GM03348 (cell line): Measurements from ENCODE around the gene DBH.
"Not testable (repeated sequence)": the region's sequence is repeated elsewhere in the genome, so short reads cannot be mapped to it uniquely, and the experiment has no call there.

Experiments used
- DNase-seq: peaks from one replicate; pipeline ENCODE4 v3.0.0; 2012; ENCODE audit warnings: low spot score

Gene DBH

GRCh38 chr9:133666845-133667244 lies 30.7 kb downstream of the DBH start:
- DNase-seq = no peak

- DNase-seq = no peak
Observed at GRCh38 chr9:133667759-133668450, 31.7 kb downstream of the DBH start.

GRCh38 chr9:133669182-133669801 lies 33.1 kb downstream of the DBH start:
- no peak for DNase-seq

DNA sequence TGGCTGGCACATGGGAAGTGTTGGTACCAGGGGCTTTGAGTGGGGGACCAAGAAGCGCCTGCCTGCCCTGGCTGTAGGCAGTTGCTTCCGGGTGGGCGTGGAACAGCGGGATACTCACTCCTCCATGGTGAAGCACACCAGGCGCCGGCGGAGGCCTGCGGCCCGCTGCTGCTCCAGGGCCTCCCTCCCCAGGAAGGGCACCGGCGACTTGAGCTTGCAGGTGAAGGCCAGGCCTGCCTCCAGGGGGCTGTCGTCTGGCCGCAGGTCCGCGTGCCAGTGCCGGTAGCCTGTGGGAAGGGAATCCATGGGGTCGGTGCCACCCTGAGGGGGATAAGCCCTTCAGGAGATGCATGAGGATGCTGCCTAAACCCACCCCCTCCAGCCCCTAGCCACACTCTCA lies 34.3 kb downstream of the DBH start:
- DNase-seq = no peak

DNA sequence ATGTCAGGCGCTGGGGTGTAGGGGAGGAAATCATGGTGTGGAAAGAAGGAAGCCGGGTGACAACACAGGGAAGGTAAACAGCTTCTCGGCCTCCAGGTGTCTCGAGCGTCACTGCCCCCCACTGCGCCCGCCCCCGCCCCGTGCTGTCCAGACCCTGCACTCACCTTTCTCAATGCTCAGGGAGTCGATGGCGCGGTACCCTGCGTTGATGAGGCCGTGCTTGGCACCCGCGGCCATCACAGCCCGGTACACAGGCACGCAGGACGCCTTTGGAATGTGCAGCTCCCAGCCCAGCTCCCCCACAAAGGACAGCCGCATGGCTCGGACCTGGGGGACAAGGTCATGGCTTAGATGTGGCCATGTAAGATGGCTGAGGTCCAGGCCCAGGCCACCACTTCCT lies 35.2 kb downstream of the DBH start:
- DNase-seq = no peak

- DNase-seq = no peak
Observed at GRCh38 chr9:133672503-133673257, 36.5 kb downstream of the DBH start.

- DNase-seq = no peak
Observed at GRCh38 chr9:133673258-133673655, 37.1 kb downstream of the DBH start.

- no peak for DNase-seq
Observed at GRCh38 chr9:133674091-133674490, 37.9 kb downstream of the DBH start.

- not testable (repeated sequence) for DNase-seq
Observed at GRCh38 chr9:133675796-133676195, 39.6 kb downstream of the DBH start.

DNA sequence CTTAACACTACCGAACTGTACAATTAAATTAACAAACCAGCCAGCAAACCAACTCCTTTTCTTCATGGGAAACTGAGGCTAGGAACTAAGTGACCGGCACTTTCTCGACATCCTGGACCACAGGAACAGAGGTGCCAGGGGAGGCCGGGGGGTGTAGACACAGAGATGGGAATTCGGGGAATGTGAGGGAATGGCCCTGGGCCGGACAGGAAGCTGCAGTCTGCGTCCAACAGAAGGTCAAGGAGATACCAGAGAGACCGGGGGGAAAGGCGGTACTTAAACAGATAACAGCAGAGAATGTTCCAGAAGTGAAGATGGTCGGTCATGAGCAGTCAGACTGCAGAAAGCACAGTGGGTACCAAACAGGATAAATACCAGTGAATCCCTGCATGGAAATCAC lies 40.3 kb downstream of the DBH start:
- no peak for DNase-seq

DNA sequence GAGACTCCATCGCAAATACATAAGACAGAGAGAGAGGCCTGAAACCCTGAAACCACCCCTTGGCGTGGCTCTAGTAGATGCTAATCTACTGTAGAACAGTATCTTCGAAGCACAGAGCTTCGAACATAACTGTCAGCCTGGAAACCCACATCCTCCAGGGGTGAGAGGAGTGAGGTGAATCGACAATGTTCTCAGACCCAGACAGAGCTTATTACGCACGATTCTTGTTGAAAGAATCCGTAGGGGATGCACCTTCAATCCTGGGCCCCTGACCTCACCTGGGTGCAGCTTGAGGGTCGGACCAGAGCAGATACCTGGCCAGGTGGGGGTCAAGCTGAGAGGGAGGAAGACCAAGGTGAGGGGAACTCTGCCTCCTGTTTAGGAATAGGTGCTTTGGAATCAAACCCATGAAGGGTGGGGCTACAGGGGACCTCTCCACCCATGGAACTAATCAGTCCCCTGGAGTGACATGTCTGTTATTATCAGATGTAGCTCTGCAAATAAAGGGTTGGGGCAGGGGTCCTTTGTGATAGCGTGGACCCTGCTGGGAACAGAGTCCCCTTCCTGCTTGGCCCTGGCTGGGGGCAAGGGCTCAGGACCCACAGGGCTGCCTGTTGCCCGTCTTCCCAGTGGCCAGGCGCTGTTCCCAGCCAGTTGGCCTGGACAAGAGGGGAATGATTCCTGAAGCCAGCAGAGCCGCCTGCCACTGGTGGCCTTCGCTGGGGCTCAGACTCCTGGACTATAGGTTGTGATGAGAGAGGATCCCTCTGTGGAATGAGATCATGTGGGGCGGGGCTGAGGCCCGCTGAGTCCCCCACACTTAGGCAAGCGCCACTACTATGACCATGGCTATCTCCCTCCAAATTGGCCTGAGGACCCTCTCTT lies 41.2 kb downstream of the DBH start:
- no peak for DNase-seq

DNA sequence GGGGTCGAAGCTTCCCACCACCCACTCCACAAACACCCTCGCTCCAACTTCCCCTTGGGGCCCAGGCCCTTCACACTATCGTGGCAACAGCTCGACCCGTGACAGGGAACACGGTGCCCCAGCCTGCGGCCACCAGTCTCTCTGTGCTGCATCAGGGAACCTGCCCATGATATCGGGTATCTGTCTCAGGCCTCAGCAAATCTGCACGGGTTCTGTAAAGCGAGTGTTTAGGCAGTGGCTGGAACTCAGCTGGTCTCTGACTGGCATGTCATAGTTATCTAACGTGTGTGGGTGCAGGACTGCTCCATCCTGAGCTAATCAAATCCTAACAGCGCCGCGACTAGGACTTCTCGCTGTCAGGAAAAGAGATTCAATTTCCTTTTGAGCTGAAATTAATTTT lies 42.9 kb downstream of the DBH start:
- no peak for DNase-seq

GRCh38 chr9:133679466-133680061 lies 43.4 kb downstream of the DBH start:
- DNase-seq = no peak

DNA sequence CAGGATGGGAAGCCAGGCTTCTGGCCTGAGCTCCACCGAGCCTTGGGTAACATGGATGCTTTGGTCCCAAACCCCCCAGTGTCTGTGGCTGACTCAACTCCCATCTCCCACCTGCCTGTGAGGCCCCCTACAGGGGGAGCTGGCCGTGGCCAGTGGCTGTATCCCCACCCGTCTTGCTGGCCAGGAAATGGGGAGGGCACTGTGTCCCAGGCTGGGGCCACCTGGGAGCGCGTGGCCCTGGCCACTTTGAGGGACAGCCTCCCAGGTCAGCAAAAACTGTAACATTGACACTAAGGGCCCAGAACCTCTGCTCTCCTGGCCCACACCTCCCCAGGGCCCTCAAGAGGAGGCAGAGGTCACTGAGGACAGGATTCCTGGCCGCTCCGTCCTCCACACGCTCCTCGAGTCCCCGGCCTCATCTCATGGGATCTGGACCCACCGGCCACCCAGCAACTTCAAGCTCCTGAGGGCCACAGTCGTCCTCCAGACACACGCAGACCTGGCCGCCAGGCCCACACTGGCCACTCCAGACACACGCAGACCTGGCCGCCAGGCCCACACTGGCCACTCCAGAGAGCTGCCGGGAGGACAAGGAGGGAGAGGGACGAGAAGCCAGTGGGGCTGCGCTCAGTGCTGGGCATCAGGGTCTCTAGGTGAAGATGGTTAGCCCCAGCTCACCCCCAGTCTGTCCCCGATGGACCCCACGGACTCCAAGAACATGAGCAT lies 44.2 kb downstream of the DBH start:
- no peak for DNase-seq

DNA sequence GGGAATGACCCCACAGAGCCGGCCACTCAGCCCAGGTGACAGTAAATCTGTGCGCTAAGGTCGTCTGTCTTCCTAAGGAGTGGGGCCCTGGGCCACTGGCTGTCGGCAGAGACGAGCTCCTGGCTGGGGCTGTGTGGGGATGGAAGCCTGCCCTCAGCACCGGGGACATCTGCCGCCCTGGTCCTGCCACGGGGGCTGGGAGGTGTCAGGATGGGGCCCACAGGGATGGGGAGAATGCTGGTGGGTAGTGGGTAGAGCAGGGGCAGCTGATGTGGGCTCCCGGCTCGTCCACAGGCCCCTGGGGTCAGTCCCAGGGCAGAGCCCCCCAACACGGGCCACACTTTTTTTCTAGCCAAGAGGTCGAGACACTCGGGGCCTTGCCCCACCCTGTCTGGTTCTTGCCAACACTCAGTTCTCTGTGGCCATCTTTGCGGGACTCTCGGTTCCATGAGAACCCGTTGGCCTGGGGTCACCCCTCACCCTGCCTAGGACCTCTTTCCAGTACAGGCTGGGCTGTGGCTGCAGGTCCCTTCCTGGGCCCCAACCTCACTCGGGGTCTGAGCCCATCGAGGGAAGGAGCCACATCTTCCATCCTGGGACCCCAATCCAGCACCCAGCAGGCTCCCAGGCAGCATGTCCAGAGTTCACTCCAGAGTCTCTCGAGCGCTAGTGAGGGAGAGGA lies 45.0 kb downstream of the DBH start:
- no peak for DNase-seq

GRCh38 chr9:133681658-133682306 lies 45.6 kb downstream of the DBH start:
- DNase-seq = no peak

GRCh38 chr9:133682818-133683585 lies 46.8 kb downstream of the DBH start:
- no peak for DNase-seq

GRCh38 chr9:133683586-133684120 lies 47.5 kb downstream of the DBH start:
- peak; percentile 56 for DNase-seq
